ENCODE data around the gene CCDC12. TPM values are rescaled to one million over a fixed set of nuclear protein-coding genes. Genes with fewer than 3 reads are reported as not detected.
A peak's percentile ranks its signal among the peaks of the same experiment; 100 is the strongest.

Gene CCDC12
- total and polyA plus RNA-seq, 2 of the 13 experiments (the other 11 are each of a cell fraction or from before 2014, with no cell fraction given), result 30.1 to 49.5 TPM

- TF ChIP-seq ZBTB43 (CRISPR knock-in tag; conservative IDR thresholded peaks at IDR 0.05), result no peak
- TF ChIP-seq SRSF4 (IDR thresholded peaks at IDR 0.05; ENCODE audit: low read depth, low read length, poor library complexity, severe bottlenecking), result no peak
- TF ChIP-seq FOXK1 (CRISPR knock-in tag; IDR thresholded peaks at IDR 0.05; ENCODE audit: borderline replicate concordance, low read depth), result no peak
- 0 out of 2 replicates have a peak, but pooled peaks have one; percentile 24 for TF ChIP-seq KMT2A (CRISPR knock-in tag; IDR thresholded peaks at IDR 0.05)
- TF ChIP-seq SALL2 (CRISPR knock-in tag; IDR thresholded peaks at IDR 0.05), result no peak
- no peak for TF ChIP-seq RFX1 (IDR thresholded peaks at IDR 0.05)
- no peak for TF ChIP-seq EED (CRISPR knock-in tag; IDR thresholded peaks at IDR 0.05)
- TF ChIP-seq TEAD3 (CRISPR knock-in tag; optimal IDR thresholded peaks at IDR 0.05; ENCODE audit: borderline replicate concordance), result peak; percentile 82
- no peak for TF ChIP-seq TAF15 (IDR thresholded peaks at IDR 0.05; ENCODE audit: low read depth, low read length, poor library complexity, severe bottlenecking)
- TF ChIP-seq TCF12 (IDR thresholded peaks at IDR 0.05), result no peak
- TF ChIP-seq TCF12 (CRISPR knock-in tag; IDR thresholded peaks at IDR 0.05), result no peak
- peak in 1 of 2 experiments; percentile 69; a peak in 2 of 4 replicates for TF ChIP-seq EP300 (IDR thresholded peaks at IDR 0.05; ENCODE audit: low read depth in 2 of 2, low read length in 2 of 2)
- peak; percentile 72 for TF ChIP-seq EP300 (CRISPR knock-in tag; IDR thresholded peaks at IDR 0.05; ENCODE audit: borderline replicate concordance)
- no peak for TF ChIP-seq JUN (CRISPR knock-in tag; IDR thresholded peaks at IDR 0.05)
- TF ChIP-seq THAP7 (CRISPR knock-in tag; IDR thresholded peaks at IDR 0.05), result no peak
- 0 out of 2 replicates have a peak, but pooled peaks have one; percentile 24 for TF ChIP-seq HNF4G (IDR thresholded peaks at IDR 0.05; ENCODE audit: borderline replicate concordance, low read depth, low read length)
- TF ChIP-seq HNF4G (CRISPR knock-in tag; IDR thresholded peaks at IDR 0.05; ENCODE audit: borderline replicate concordance, low read depth), result no peak
- no peak for TF ChIP-seq ZNF550 (CRISPR knock-in tag; IDR thresholded peaks at IDR 0.05; ENCODE audit: borderline replicate concordance)
- no peak for TF ChIP-seq ZBTB2 (CRISPR knock-in tag; IDR thresholded peaks at IDR 0.05; ENCODE audit: low read depth)
- TF ChIP-seq ZKSCAN8 (CRISPR knock-in tag; IDR thresholded peaks at IDR 0.05; ENCODE audit: borderline replicate concordance), result no peak
- peak; percentile 27; the same call in 1 of the 2 replicates for TF ChIP-seq TAF1 (CRISPR knock-in tag; IDR thresholded peaks at IDR 0.05)
- TF ChIP-seq MTA1 (CRISPR knock-in tag; IDR thresholded peaks at IDR 0.05; ENCODE audit: borderline replicate concordance), result no peak; the same call in 1 of the 2 replicates
- TF ChIP-seq SP4 (CRISPR knock-in tag; IDR thresholded peaks at IDR 0.05), result no peak
- TF ChIP-seq RELA (CRISPR knock-in tag; IDR thresholded peaks at IDR 0.05), result no peak
- peak; percentile 56; the same call in 1 of the 2 replicates for TF ChIP-seq HDAC1 (CRISPR knock-in tag; IDR thresholded peaks at IDR 0.05)
- TF ChIP-seq ZNF629 (CRISPR knock-in tag; conservative IDR thresholded peaks at IDR 0.05), result no peak
- TF ChIP-seq ZNF496 (CRISPR knock-in tag; IDR thresholded peaks at IDR 0.05; ENCODE audit: insufficient replicate concordance), result no peak
Measured at GRCh38 chr3:46943237-46944187, 33.0 kb downstream of the CCDC12 start (continued).
